DND-41 (cell line): ENCODE measurements around the gene FBXW11.
A peak's percentile ranks its signal among the peaks of the same experiment; 100 is the strongest.

Experiments used
- ATAC-seq: fragments of 200-7000 bp; cut with Tn5 transposase; 3 replicates; pipeline ENCODE4 v1.9.1; 2021; ENCODE audit warnings: low read depth; ENCODE audit not compliant: insufficient read depth
- DNase-seq: peaks from one replicate; pipeline ENCODE4 v3.0.0-alpha.2; 2020
- H2AFZ ChIP-seq: 2 replicates; pipeline ENCODE4 v1.6.0; 2012; ENCODE audit warnings: low read depth, low read length
- H3K27ac ChIP-seq: 2 replicates; pipeline ENCODE4 v1.5.1; 2012; ENCODE audit warnings: low read length, inconsistent platforms
- H3K27me3 ChIP-seq: fragments of 200-600 bp; sonication (generic); 2 replicates; pipeline ENCODE4 v1.6.0; 2012; ENCODE audit warnings: low read length, mild to moderate bottlenecking, inconsistent platforms; ENCODE audit not compliant: insufficient read depth, poor library complexity
- H3K36me3 ChIP-seq: 2 replicates; pipeline ENCODE4 v1.5.1; 2012; ENCODE audit warnings: low read length, inconsistent platforms; ENCODE audit not compliant: insufficient read depth
- H3K4me1 ChIP-seq: 2 replicates; pipeline ENCODE4 v1.5.1; 2012; ENCODE audit warnings: mild to moderate bottlenecking, low read length; ENCODE audit not compliant: insufficient read depth
- H3K4me2 ChIP-seq: 2 replicates; pipeline ENCODE4 v1.6.0; 2012; ENCODE audit warnings: mild to moderate bottlenecking, moderate library complexity, low read length, inconsistent platforms; ENCODE audit not compliant: insufficient read depth
- H3K4me3 ChIP-seq, 2 experiments: fragments of 200-600 bp in 1 of 2; shearing (Covaris generic) in 1 of 2; 2 replicates each; pipeline ENCODE4 v1.5.1; 2012 to 2016; ENCODE audit warnings: inconsistent platforms in 2 of 2, low read length in 2 of 2, mild to moderate bottlenecking in 2 of 2, low read depth in 1 of 2, moderate library complexity in 1 of 2
- H3K79me2 ChIP-seq: 2 replicates; pipeline ENCODE4 v1.6.0; 2012; ENCODE audit warnings: low read length, inconsistent platforms; ENCODE audit not compliant: insufficient read depth
- H3K9ac ChIP-seq: 2 replicates; pipeline ENCODE4 v1.6.0; 2012; ENCODE audit warnings: low read depth, mild to moderate bottlenecking, inconsistent platforms, low read length, moderate library complexity
- H3K9me3 ChIP-seq: 2 replicates; pipeline ENCODE4 v1.5.1; 2012; ENCODE audit warnings: low read length, moderate library complexity, mild to moderate bottlenecking, inconsistent platforms; ENCODE audit not compliant: insufficient read depth, severe bottlenecking
- H4K20me1 ChIP-seq: 2 replicates; pipeline ENCODE4 v1.6.0; 2012; ENCODE audit warnings: low read length; ENCODE audit not compliant: insufficient read depth
- EZH2 ChIP-seq: IDR thresholded peaks from 3 replicates; pipeline ENCODE4 v1.6.1; 2012; ENCODE audit warnings: borderline replicate concordance, low read depth, mild to moderate bottlenecking, moderate library complexity, low read length, inconsistent platforms; ENCODE audit not compliant: severe bottlenecking
- TF ChIP-seq, protein P1 (sequence below): IDR thresholded peaks from 2 replicates; pipeline ENCODE4 v1.5.1; 2012; ENCODE audit warnings: borderline replicate concordance, low read length, moderate library complexity, mild to moderate bottlenecking; ENCODE audit not compliant: poor library complexity, severe bottlenecking; ENCODE audit errors: extremely low read depth

FBXW11 gene

DNA sequence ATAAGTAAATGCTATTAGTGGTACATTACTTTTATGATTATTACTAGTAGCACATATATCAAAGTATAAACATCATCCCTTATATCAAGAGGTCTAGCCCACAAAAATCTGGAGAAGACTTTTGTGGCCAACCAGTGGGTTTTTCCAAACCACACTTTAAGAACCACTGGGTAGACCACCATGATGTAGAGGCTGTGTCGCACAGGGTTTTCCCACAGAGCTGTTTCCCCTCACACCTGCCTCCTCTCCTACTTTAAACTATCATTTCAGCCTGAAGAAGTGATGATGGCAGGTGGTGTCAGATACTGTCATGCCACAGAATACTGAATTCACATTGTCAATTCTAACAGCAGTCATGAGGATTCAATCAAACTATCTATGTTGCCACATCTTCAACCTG lies 109.2 kb downstream of the FBXW11 start:
- no peak overlapping the region for H3K4me2 ChIP-seq
- peaks cover 61% of the 10 kb centered on the region for H4K20me1 ChIP-seq
- no peak overlapping the region for H3K4me3 ChIP-seq
- TF ChIP-seq, protein P1, sequence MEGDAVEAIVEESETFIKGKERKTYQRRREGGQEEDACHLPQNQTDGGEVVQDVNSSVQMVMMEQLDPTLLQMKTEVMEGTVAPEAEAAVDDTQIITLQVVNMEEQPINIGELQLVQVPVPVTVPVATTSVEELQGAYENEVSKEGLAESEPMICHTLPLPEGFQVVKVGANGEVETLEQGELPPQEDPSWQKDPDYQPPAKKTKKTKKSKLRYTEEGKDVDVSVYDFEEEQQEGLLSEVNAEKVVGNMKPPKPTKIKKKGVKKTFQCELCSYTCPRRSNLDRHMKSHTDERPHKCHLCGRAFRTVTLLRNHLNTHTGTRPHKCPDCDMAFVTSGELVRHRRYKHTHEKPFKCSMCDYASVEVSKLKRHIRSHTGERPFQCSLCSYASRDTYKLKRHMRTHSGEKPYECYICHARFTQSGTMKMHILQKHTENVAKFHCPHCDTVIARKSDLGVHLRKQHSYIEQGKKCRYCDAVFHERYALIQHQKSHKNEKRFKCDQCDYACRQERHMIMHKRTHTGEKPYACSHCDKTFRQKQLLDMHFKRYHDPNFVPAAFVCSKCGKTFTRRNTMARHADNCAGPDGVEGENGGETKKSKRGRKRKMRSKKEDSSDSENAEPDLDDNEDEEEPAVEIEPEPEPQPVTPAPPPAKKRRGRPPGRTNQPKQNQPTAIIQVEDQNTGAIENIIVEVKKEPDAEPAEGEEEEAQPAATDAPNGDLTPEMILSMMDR: no peak
- TF ChIP-seq EZH2: no peak
- H2AFZ ChIP-seq: no peak overlapping the region
- H3K9me3 ChIP-seq: no peaks in the 10 kb centered on the region
- peaks cover 5% of the 10 kb centered on the region; the same call in 1 of the 2 replicates for H3K79me2 ChIP-seq
- H3K36me3 ChIP-seq: peaks cover 22% of the 10 kb centered on the region
- no peaks in the 10 kb centered on the region for H3K4me1 ChIP-seq
- DNase-seq: peak; percentile 57
- ATAC-seq: peak; percentile 94
- no peak overlapping the region for H3K9ac ChIP-seq
- H3K27ac ChIP-seq: no peak overlapping the region
- no peaks in the 10 kb centered on the region for H3K27me3 ChIP-seq

DNA sequence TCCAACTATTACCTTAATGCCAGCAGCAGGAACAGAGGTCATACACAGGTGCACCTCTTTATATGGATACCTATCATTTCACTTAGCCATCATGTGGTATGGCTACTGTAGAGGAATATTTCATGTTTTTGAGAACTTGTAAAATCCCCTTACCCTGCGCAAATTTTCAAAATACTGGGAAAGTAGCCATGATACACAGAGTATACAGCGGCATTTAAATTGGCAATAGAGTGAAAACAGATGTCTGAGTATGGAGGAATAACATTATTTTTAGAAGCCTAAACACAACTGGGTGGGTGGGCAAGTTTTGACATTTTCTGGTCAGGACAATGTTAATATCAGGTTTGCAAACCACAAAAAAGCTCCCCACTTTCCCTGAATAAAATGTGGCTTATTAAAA lies 111.4 kb downstream of the FBXW11 start:
- Histone ChIP-seq H4K20me1 (peaks cover 42% of the 10 kb centered on the region), H2AFZ (no peak overlapping the region), H3K4me3 (no peak overlapping the region), H3K27ac (no peak overlapping the region), H3K4me2 (no peak overlapping the region), H3K27me3 (no peaks in the 10 kb centered on the region), H3K9ac (no peak overlapping the region), H3K9me3 (no peaks in the 10 kb centered on the region), H3K79me2 (no peaks in the 10 kb centered on the region), H3K4me1 (no peaks in the 10 kb centered on the region), H3K36me3 (peaks cover 37% of the 10 kb centered on the region)
- ATAC-seq (no peak), DNase-seq (no peak)
- TF ChIP-seq, protein P1: no peak
- no peak for TF ChIP-seq EZH2

DNA sequence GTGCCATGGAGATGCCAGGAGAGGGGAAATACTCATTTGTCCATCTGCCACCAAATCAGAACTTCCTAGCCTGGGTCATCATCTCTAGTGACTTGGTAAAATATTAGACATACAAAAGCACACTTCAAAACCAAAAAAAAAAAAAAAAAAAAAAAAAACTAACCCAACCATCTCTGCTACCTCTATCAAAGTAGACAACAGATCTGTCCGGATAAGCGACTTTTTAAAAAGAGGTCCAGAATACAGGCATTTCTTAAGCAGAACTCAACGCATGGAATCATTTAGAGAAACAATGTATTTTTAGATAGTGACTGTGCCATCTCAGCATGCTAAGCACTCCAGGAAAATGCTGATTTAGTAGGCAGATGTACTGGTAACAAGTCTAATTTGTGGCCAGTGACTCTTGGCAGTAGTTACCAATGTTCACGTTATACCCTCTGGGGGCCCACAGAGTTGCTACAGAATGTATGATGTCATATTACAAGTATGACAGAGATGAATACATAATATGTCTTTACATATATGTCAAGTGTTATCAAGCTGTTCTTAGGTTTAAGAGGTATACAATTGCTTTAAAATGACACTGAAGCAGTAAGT lies 113.0 kb downstream of the FBXW11 start:
- H2AFZ ChIP-seq: no peak overlapping the region
- H3K27me3 ChIP-seq: no peaks in the 10 kb centered on the region
- H3K36me3 ChIP-seq: peaks cover 42% of the 10 kb centered on the region
- no peak for DNase-seq
- TF ChIP-seq, protein P1: no peak
- TF ChIP-seq EZH2: no peak
- no peak overlapping the region for H3K4me2 ChIP-seq
- no peak for ATAC-seq
- no peak overlapping the region for H3K9ac ChIP-seq
- H3K27ac ChIP-seq: no peak overlapping the region
- H3K4me1 ChIP-seq: no peaks in the 10 kb centered on the region
- no peaks in the 10 kb centered on the region for H3K79me2 ChIP-seq
- no peaks in the 10 kb centered on the region for H3K9me3 ChIP-seq
- H3K4me3 ChIP-seq: no peak overlapping the region
- H4K20me1 ChIP-seq: peaks cover 38% of the 10 kb centered on the region

DNA sequence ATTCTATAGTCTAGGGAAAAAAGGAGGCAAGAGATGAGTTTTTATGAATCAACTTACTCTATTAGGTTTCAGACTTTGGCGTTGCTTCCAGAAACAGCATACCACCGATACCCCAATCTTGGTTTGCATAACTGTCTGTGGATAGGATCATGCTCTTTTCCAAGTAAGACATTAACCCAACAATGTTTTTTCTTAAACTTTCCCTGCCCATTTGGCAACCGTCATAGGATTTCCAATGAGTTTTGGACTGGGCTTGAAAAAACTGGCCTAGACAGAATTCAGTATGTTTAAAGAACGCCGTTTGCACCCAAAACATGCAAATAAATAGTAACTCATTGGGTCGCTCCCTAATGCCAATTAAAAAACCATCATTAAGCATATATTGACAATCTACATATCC lies 114.8 kb downstream of the FBXW11 start:
- H3K4me3 ChIP-seq: no peak overlapping the region
- H2AFZ ChIP-seq: no peak overlapping the region

More for the DNA sequence above, 114.8 kb downstream of the FBXW11 start:
- Histone ChIP-seq H3K27me3 (no peaks in the 10 kb centered on the region), H3K36me3 (peaks cover 39% of the 10 kb centered on the region), H4K20me1 (peaks cover 32% of the 10 kb centered on the region), H3K9ac (no peak overlapping the region), H3K4me1 (no peaks in the 10 kb centered on the region), H3K9me3 (no peaks in the 10 kb centered on the region), H3K4me2 (no peak overlapping the region), H3K79me2 (no peaks in the 10 kb centered on the region), H3K27ac (no peak overlapping the region)
- TF ChIP-seq, protein P1: no peak
- no peak for TF ChIP-seq EZH2
- ATAC-seq: no peak
- DNase-seq: no peak
